GM19193 (cell line): ENCODE data around the gene CACNA1G.

Source experiments
- POLR2A ChIP-seq: IDR thresholded peaks from 4 replicates; pipeline ENCODE4 v1.6.1; 2011; ENCODE audit not compliant: insufficient read depth, insufficient read length; ENCODE audit errors: extremely low read depth

Gene CACNA1G

DNA sequence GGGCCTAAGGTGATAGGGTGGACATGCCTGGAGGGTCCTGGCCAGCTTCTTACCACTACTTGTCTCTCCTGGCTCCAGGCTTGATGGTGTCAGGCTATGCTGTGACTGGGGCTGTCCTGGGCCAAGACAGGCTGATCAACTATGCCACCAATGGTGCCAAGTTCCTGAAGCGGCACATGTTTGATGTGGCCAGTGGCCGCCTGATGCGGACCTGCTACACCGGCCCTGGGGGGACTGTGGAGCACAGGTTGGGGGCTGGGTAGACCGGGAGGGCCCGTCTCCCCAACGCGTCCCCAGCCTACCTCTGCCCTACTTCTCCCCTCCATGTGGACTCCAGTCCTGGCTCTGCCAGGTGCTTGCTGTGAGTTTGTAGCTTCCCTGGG is 9.1 kb upstream of the CACNA1G start:
- TF ChIP-seq POLR2A, result no peak

DNA sequence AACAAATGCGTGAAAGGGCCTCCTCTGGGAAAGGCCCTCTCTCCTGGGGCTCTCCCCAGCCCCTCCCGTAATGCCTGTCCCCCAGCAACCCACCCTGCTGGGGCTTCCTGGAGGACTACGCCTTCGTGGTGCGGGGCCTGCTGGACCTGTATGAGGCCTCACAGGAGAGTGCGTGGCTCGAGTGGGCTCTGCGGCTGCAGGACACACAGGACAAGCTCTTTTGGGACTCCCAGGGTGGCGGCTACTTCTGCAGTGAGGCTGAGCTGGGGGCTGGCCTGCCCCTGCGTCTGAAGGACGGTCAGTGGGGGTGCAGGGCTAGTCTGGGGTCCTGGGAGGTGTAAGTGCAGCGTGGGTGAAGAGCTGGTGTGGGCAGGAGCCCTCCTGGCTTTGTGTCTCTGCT is 8.6 kb upstream of the CACNA1G start:
- no peak for TF ChIP-seq POLR2A

DNA sequence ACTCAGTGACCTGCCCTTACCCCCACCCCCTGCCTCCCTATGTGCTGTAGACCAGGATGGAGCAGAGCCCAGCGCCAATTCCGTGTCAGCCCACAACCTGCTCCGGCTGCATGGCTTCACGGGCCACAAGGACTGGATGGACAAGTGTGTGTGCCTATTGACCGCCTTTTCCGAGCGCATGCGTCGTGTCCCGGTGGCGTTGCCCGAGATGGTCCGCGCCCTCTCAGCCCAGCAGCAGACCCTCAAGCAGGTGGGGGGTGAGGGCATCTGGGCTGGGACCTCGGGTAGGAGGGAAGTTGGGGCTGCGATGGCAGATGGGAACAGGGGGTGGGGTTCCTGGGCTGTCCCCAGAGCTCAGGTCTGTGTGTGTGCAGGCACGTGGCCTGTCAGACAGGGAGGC is 6.3 kb upstream of the CACNA1G start:
- TF ChIP-seq POLR2A, result no peak

DNA sequence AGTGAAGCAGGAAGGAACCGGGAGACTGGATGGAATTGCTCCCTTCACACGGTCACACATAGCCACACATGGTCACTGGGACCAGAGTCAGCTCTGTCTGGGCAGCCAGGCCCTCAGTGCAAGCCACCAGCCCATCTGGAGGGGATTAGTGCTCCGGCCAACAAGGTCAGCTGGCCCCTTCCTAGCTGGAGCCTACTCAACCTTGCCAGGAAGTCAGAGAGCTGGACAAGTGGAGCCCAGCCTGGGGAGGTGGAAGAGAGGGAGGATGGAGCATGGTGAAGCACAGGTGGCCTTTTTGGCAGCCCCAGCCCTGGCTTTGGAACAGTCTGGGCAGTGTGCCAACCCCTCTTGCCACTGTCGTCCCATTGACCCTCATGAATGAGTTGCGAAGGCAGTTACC is 3.7 kb upstream of the CACNA1G start:
- no peak for TF ChIP-seq POLR2A

- TF ChIP-seq POLR2A, result no peak
Observed at GRCh38 chr17:50557630-50558029, 2.9 kb upstream of the CACNA1G start.

- no peak for TF ChIP-seq POLR2A
Observed at GRCh38 chr17:50558091-50558490, 2.4 kb upstream of the CACNA1G start.

- TF ChIP-seq POLR2A, result no peak
Observed at GRCh38 chr17:50558581-50558940, 2.0 kb upstream of the CACNA1G start.

- no peak for TF ChIP-seq POLR2A
Observed at GRCh38 chr17:50558941-50559614, 1.4 kb upstream of the CACNA1G start.

DNA sequence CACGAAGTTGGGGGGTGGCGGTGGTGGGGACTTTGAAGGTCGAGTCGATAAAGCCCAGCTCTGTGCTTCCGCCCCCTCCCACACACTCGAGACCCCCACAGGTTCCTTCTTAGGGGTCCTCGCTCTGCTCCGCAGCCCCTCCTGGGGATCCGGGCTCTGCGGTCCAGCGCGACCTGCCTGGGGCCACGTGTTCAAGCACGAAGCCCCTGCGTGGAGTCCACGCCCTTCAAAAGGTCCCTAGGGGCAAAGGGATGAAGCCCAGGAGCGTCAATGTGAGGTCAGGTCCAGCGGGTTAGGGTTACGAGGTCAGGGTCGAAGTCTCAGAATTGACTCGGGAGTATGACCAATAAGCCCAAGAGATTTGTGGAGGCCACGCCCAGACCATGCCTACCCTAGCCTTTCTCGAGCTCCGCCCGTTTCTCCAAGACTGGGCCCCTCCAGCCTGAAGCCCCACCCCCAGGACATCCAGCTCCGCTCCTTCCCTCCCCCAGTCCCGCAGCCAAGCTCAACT is 786 bp upstream of the CACNA1G start:
- no peak for TF ChIP-seq POLR2A

- TF ChIP-seq POLR2A, result no peak
Observed at GRCh38 chr17:50560931-50561745, 623 bp downstream of the CACNA1G start.

- TF ChIP-seq POLR2A, result no peak
Observed at GRCh38 chr17:50561746-50562141, 1.2 kb downstream of the CACNA1G start.

DNA sequence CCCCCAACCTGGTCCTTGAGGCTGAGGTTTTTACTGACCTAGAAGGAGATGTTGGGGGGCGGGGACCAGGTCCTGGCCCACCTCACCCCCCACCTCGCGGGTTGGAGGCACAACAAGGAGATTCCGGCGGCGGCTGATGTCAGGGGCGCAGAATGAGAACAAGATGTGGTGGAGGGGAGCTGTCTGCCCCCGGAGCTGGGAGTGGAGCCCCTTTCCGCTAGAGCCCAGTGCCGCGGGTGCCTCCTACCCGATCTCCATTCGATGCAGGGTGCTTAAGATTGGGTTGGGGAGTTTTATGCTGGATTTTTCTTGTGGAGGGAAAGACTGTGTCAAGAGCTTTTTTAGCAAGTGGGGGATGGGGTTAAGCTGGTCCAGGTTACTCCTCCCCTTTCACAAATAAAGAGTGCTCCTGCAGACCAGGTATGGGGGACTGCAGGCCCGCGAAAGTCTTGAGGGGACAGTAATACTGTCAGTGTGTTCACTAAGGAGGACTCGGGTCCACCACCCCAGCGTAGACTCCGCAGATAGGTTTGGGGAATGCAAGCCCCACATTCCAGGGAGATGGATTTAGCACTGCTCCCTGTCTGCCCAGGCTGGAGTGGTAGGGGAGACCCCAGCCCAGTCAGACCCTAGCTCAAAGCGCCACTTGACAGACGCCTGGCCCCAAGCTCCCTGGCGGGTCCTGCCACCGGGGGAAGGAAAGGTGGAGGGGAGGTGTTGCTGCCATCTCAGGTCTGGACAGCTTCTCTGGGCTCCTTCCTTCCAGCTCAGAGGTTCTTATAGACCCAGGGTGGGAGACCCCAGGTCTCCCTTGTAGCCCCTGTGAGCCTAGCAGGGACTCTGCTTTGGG is 2.0 kb downstream of the CACNA1G start:
- TF ChIP-seq POLR2A, result no peak

DNA sequence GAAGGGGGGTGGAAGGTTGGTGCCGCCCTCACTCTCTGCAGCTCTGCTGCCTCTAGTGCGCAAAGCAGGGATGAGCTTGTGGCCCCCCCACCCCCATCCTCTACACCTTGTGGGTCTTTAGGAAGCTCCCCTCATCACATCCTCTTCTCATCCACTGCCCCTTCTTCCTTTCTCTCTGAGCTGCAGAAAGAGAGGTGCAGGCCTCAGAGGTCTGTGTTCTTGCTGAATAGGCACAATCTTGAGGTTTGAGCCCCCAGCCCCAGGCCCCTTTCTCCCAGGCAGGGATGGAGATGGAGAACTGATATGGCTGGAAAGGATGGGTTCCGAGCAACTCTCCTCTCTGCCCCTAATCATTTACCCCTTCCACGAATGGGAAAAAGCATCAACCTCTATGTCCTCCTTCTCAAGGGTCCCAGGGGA is 2.6 kb downstream of the CACNA1G start:
- no peak for TF ChIP-seq POLR2A

- TF ChIP-seq POLR2A, result no peak
Observed at GRCh38 chr17:50564916-50565315, 4.4 kb downstream of the CACNA1G start.
